ENCODE results near the gene OPN1SW. TPM values are rescaled to one million over a fixed set of nuclear protein-coding genes. Genes with fewer than 3 reads are reported as not detected.

OPN1SW gene
- total RNA-seq, 1 donor from 2014 or later, result not detected

DNA sequence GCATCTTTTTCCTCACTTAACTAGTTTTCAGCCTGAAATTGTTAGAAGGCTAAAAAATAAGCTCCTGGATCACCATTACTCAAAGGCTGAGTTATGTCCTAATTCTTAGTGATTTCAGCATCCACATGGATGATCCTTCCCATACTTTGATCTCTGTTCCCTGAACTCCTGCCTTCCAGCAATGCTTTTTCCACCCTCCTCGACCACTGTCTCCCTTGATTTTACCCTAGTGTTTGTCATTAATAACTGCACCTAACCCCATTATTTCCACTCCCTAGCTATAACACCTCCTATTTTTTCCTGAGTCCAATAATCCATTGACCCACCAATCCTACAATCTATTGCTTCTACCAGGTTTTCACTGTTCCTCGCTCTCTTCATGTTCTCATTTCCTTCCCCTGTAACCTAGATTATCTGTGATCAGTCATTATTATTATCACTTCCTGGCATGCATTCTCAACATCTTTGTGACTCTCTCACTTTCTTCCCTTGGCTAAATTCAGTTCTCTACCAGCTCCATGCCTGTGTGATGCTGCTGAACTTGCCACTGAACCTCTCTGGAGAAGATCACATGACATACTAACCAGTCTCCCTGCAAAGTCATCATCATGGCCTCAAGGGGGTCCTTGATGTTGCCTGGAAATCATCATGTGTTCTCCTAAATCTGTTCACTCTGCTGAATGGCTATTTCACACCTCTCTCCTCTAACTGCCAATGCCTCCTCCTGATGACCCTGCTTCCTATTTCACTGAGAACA, 42.9 kb downstream of the OPN1SW start:
- Mint-ChIP-seq H3K9me3 (ENCODE audit: low read depth) (no peaks in the 10 kb centered on the region), H3K27me3 (peaks cover 19% of the 10 kb centered on the region), H3K27ac (no peak overlapping the region)

DNA sequence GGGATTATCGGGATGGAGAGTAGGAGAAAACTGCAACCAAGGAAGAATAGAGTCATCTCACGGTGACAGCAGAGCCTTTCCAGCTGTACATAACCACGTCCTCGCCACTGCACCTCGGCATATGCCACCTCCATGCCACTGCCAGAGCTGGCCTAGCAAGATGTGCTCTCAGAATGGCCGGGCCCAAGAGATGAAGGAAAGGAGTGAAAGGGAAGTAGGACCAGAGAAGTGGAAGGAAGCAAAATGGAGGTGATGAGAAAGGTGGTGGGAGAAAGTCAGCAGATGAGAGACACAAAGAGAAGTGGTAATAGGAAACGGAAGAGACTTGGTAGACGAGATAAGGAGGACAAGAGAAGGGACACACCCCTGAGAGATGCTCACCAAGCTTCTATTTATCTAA, 44.4 kb downstream of the OPN1SW start:
- Mint-ChIP-seq H3K36me3 (ENCODE audit: insufficient read depth) (no peaks in the 10 kb centered on the region), H3K4me3 (ENCODE audit: low read depth) (no peak overlapping the region), H3K27ac (no peak overlapping the region), H3K9me3 (ENCODE audit: low read depth) (no peaks in the 10 kb centered on the region), H3K27me3 (peaks cover 23% of the 10 kb centered on the region), H3K4me1 (ENCODE audit: low read depth) (no peaks in the 10 kb centered on the region)
- no peak for DNase-seq (ENCODE audit: low spot score, unreplicated experiment)
- TF ChIP-seq, protein P1, sequence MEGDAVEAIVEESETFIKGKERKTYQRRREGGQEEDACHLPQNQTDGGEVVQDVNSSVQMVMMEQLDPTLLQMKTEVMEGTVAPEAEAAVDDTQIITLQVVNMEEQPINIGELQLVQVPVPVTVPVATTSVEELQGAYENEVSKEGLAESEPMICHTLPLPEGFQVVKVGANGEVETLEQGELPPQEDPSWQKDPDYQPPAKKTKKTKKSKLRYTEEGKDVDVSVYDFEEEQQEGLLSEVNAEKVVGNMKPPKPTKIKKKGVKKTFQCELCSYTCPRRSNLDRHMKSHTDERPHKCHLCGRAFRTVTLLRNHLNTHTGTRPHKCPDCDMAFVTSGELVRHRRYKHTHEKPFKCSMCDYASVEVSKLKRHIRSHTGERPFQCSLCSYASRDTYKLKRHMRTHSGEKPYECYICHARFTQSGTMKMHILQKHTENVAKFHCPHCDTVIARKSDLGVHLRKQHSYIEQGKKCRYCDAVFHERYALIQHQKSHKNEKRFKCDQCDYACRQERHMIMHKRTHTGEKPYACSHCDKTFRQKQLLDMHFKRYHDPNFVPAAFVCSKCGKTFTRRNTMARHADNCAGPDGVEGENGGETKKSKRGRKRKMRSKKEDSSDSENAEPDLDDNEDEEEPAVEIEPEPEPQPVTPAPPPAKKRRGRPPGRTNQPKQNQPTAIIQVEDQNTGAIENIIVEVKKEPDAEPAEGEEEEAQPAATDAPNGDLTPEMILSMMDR (IDR thresholded peaks at IDR 0.05; ENCODE audit: unreplicated experiment), result no peak

More for the DNA sequence above, 42.9 kb downstream of the OPN1SW start:
- Mint-ChIP-seq H3K36me3 (ENCODE audit: insufficient read depth) (no peaks in the 10 kb centered on the region), H3K4me3 (ENCODE audit: low read depth) (no peak overlapping the region), H3K4me1 (ENCODE audit: low read depth) (no peaks in the 10 kb centered on the region)
- TF ChIP-seq, protein P1 (IDR thresholded peaks at IDR 0.05; ENCODE audit: unreplicated experiment), result no peak
- no peak for DNase-seq (ENCODE audit: low spot score, unreplicated experiment)

DNA sequence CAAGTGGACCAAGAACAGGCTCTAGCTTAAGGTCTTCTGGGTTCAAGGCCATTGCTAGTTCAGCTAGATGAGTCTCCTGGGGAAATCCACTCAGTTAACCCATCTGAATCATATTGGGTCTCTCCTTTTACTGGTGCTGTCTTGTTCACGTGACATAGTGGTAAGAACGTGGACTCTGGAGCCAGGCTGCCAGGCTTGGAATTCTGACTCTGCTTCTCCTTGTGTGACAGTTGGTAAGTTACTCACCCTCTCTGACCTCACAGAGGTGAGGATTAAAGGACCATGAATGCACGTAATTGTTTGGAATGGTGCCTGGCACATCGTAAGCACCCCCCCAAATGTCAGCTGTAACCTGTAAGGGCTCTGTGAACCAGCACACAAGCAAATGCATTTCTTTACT, 46.1 kb downstream of the OPN1SW start:
- Mint-ChIP-seq H3K4me1 (ENCODE audit: low read depth) (no peaks in the 10 kb centered on the region), H3K27me3 (peaks cover 32% of the 10 kb centered on the region), H3K4me3 (ENCODE audit: low read depth) (no peak overlapping the region), H3K36me3 (ENCODE audit: insufficient read depth) (no peaks in the 10 kb centered on the region), H3K27ac (no peak overlapping the region), H3K9me3 (ENCODE audit: low read depth) (no peaks in the 10 kb centered on the region)
- TF ChIP-seq, protein P1 (IDR thresholded peaks at IDR 0.05; ENCODE audit: unreplicated experiment), result no peak
- no peak for DNase-seq (ENCODE audit: low spot score, unreplicated experiment)

DNA sequence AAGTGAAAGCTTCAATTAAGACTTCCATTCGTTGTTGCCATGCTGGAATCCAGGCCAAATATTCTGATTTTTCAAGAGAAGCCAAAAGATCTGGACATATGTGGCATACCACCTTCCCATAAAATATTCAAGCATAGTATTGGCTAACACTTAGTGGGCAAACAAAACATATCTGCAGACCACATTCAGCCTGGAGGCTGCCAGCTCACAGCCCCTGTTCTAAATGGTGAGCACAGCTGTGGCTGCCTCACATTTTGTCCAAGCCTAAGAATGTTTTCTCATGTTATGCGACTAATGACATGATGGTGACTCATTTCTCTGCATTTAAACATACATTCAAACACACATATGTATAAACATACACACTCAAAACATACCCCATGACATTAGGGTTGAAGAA, 47.0 kb downstream of the OPN1SW start:
- H3K4me3 Mint-ChIP-seq (ENCODE audit: low read depth), result no peak overlapping the region
- H3K27ac Mint-ChIP-seq, result no peak overlapping the region
- H3K27me3 Mint-ChIP-seq, result peaks cover 35% of the 10 kb centered on the region
- no peaks in the 10 kb centered on the region for H3K9me3 Mint-ChIP-seq (ENCODE audit: low read depth)
- DNase-seq (ENCODE audit: low spot score, unreplicated experiment), result no peak
- no peaks in the 10 kb centered on the region for H3K36me3 Mint-ChIP-seq (ENCODE audit: insufficient read depth)
- TF ChIP-seq, protein P1 (IDR thresholded peaks at IDR 0.05; ENCODE audit: unreplicated experiment), result no peak
- no peaks in the 10 kb centered on the region for H3K4me1 Mint-ChIP-seq (ENCODE audit: low read depth)

DNA sequence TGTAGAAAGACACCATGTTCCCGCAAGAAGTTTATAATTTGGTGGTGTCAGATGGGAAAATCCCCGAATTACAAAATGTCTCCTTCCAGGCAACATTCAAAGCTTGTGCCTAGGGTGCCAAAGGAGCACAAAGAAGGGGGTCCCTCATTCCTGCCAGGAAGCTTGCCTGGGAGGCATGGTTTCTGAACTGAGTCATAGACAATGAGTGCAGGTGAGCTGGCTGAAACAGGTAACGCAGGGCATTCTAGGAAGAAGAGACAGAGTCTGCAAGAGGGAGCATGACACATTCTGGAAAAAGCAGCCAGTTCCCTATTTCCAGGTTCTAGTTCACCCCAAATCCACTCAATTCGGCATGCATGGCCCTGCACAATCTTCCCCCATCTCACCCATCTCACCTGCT, 48.4 kb downstream of the OPN1SW start:
- TF ChIP-seq, protein P1 (IDR thresholded peaks at IDR 0.05; ENCODE audit: unreplicated experiment), result no peak
- DNase-seq (ENCODE audit: low spot score, unreplicated experiment), result no peak
- no peaks in the 10 kb centered on the region for H3K9me3 Mint-ChIP-seq (ENCODE audit: low read depth)
- no peaks in the 10 kb centered on the region for H3K4me1 Mint-ChIP-seq (ENCODE audit: low read depth)
- no peak overlapping the region for H3K4me3 Mint-ChIP-seq (ENCODE audit: low read depth)
- H3K27ac Mint-ChIP-seq, result no peak overlapping the region
- H3K27me3 Mint-ChIP-seq, result peaks cover 35% of the 10 kb centered on the region
- H3K36me3 Mint-ChIP-seq (ENCODE audit: insufficient read depth), result no peaks in the 10 kb centered on the region
